HCT116 (cell line): Measurements from ENCODE around the gene GPHA2. TPM values are rescaled to one million over a fixed set of nuclear protein-coding genes. Genes with fewer than 3 reads are reported as not detected.

Experiments
- ATAC-seq: fragments of 200-7000 bp; cut with Tn5 transposase; 2 replicates; pipeline ENCODE4 v1.9.1; 2020; ENCODE audit warnings: mild to moderate bottlenecking, moderate library complexity
- BruUV-seq: library from RNA; stranded (reverse); fragments of 400-500 nt; replicated peaks from 2 replicates; lab custom pipeline; 2021; lab: Mats Ljungman, UMichigan
- CTCF ChIA-PET: fragments of 300-600 bp; sonication (Branson Sonifier 250); formaldehyde crosslinking; loops from one replicate; lab custom pipeline; 2021; ENCODE audit warnings: antibody characterized with exemption; lab: Charles Lee
- POLR2A ChIA-PET: fragments of 300-600, 350-600 bp; sonication (Branson Sonifier 250); formaldehyde crosslinking; loops from one replicate; lab custom pipeline; 2021; ENCODE audit warnings: antibody characterized with exemption; lab: Charles Lee
- RAD21 ChIA-PET, 2 experiments: fragments of 300-600 bp; sonication (Branson Sonifier 250); formaldehyde crosslinking; loops; one replicate each; lab custom pipeline; 2023; ENCODE audit warnings: low total read pairs in 2 of 2; ENCODE audit not compliant: uncharacterized antibody in 2 of 2, unreplicated experiment in 2 of 2, low non-redundant PET in 1 of 2; lab: Charles Lee
- DNase-seq: peaks from one replicate; pipeline ENCODE4 v3.0.0-alpha.2; 2010; ENCODE audit warnings: low read depth, low spot score
- H2AFZ ChIP-seq: fragments of 200-600 bp; shearing (Covaris generic), sonication (generic); 2 replicates; pipeline ENCODE4 v1.6.1; 2017; ENCODE audit warnings: low read depth, mixed run types, mixed read lengths, antibody characterized with exemption, low read length; ENCODE audit not compliant: poor library complexity, severe bottlenecking
- H3K27ac ChIP-seq: 2 replicates; pipeline ENCODE4 v1.5.1; 2012; ENCODE audit warnings: low read depth, low read length
- H3K27me3 ChIP-seq: fragments of 200-600 bp; sonication (generic); 2 replicates; pipeline ENCODE4 v1.6.1; 2016; ENCODE audit warnings: mixed run types, low read length, mixed read lengths; ENCODE audit not compliant: insufficient read depth
- H3K36me3 ChIP-seq, 2 experiments: fragments of 200-500 bp in 1 of 2; fragments of 200-600 bp in 1 of 2; sonication (Bioruptor generic) in 1 of 2; sonication (generic) in 1 of 2; 2 replicates each; pipeline versions ENCODE4 v1.5.1 to v1.6.1; 2014 to 2016; ENCODE audit warnings: low read length in 2 of 2, inconsistent platforms in 1 of 2, mixed read lengths in 1 of 2, mixed run types in 1 of 2; ENCODE audit not compliant: insufficient read depth in 2 of 2, control insufficient read depth in 1 of 2
- H3K4me1 ChIP-seq, 2 experiments: fragments of 200-600 bp in 1 of 2; sonication (generic) in 1 of 2; 2 replicates each; pipeline versions ENCODE4 v1.5.1 to v1.6.1; 2012 to 2017; ENCODE audit warnings: low read length in 2 of 2, inconsistent platforms in 1 of 2, mild to moderate bottlenecking in 1 of 2, mixed read lengths in 1 of 2, mixed run types in 1 of 2, moderate library complexity in 1 of 2; ENCODE audit not compliant: insufficient read depth in 2 of 2, control insufficient read depth in 1 of 2
- H3K4me2 ChIP-seq: fragments of 200-600 bp; sonication (generic); 2 replicates; pipeline ENCODE4 v1.6.1; 2017; ENCODE audit warnings: mixed run types, low read length, mixed read lengths
- H3K4me3 ChIP-seq, 2 experiments: fragments of 200-600 bp in 1 of 2; sonication (generic) in 1 of 2; replicated peaks in 1 of 2; 2 replicates each; pipeline ENCODE4 v1.5.1; 2011 to 2016; ENCODE audit warnings: low read length in 2 of 2, control low read depth in 1 of 2, low read depth in 1 of 2, mild to moderate bottlenecking in 1 of 2, mixed read lengths in 1 of 2, mixed run types in 1 of 2
- H3K79me2 ChIP-seq: fragments of 200-600 bp; sonication (generic); 2 replicates; pipeline ENCODE4 v1.6.1; 2017; ENCODE audit warnings: mild to moderate bottlenecking, mixed run types, low read length, moderate library complexity, mixed read lengths; ENCODE audit not compliant: insufficient read depth
- H3K9ac ChIP-seq: fragments of 200-600 bp; sonication (generic); 2 replicates; pipeline ENCODE4 v1.6.1; 2016; ENCODE audit warnings: low read length, mixed read lengths
- H3K9me2 ChIP-seq: fragments of 200-600 bp; sonication (generic), shearing (Covaris generic); 2 replicates; pipeline ENCODE4 v1.6.1; 2017; ENCODE audit warnings: mixed run types, mild to moderate bottlenecking, moderate library complexity; ENCODE audit not compliant: insufficient read depth
- H3K9me3 ChIP-seq, 2 experiments: fragments of 200-500 bp in 1 of 2; fragments of 200-600 bp in 1 of 2; sonication (Bioruptor generic) in 1 of 2; sonication (generic) in 1 of 2; 2 replicates each; pipeline ENCODE4 v1.6.1; 2014 to 2017; ENCODE audit warnings: low read length in 2 of 2, mixed read lengths in 2 of 2, inconsistent platforms in 1 of 2, low read depth in 1 of 2, mild to moderate bottlenecking in 1 of 2, mixed run types in 1 of 2, moderate library complexity in 1 of 2; ENCODE audit not compliant: control insufficient read depth in 1 of 2, insufficient read depth in 1 of 2
- H4K20me1 ChIP-seq: fragments of 200-600 bp; sonication (generic), shearing (Covaris generic); 2 replicates; pipeline ENCODE4 v1.6.1; 2017; ENCODE audit warnings: mixed run types, mild to moderate bottlenecking, moderate library complexity; ENCODE audit not compliant: insufficient read depth
- CEBPB ChIP-seq: IDR thresholded peaks from 2 replicates; pipeline ENCODE4 v1.6.1; 2012; ENCODE audit warnings: low read depth
- ELF1 ChIP-seq: IDR thresholded peaks from 2 replicates; pipeline ENCODE4 v1.6.1; 2012; ENCODE audit warnings: low read depth, borderline replicate concordance
- EZH2 ChIP-seq: fragments of 200-600 bp; sonication (generic); IDR thresholded peaks from 2 replicates; pipeline ENCODE4 v1.6.1; 2017; ENCODE audit warnings: antibody characterized with exemption, mixed run types
- EZH2phosphoT487 ChIP-seq: fragments of 200-600 bp; IDR thresholded peaks from 2 replicates; pipeline ENCODE4 v1.6.1; 2018; ENCODE audit warnings: antibody characterized with exemption, borderline replicate concordance
- JUND ChIP-seq: IDR thresholded peaks from 2 replicates; pipeline ENCODE4 v1.6.1; 2012
- POLR2A ChIP-seq: IDR thresholded peaks from 2 replicates; pipeline ENCODE4 v1.7.0; 2011; ENCODE audit warnings: borderline replicate concordance; ENCODE audit not compliant: insufficient read depth, insufficient read length; ENCODE audit errors: extremely low read depth
- RAD21 ChIP-seq: IDR thresholded peaks from 2 replicates; pipeline ENCODE4 v1.6.1; 2012; ENCODE audit warnings: low read depth, mild to moderate bottlenecking
- SP1 ChIP-seq: IDR thresholded peaks from 2 replicates; pipeline ENCODE4 v1.6.1; 2012; ENCODE audit warnings: low read depth
- SRF ChIP-seq: IDR thresholded peaks from 2 replicates; pipeline ENCODE4 v1.6.1; 2012; ENCODE audit warnings: low read depth
- TCF7L2 ChIP-seq: IDR thresholded peaks from 2 replicates; pipeline ENCODE4 v1.7.0; 2011; ENCODE audit warnings: borderline replicate concordance, inconsistent platforms; ENCODE audit not compliant: insufficient read depth, insufficient read length; ENCODE audit errors: extremely low read depth
- YY1 ChIP-seq: IDR thresholded peaks from 2 replicates; pipeline ENCODE4 v1.6.1; 2011; ENCODE audit warnings: low read length, low read depth, moderate library complexity, mild to moderate bottlenecking; ENCODE audit not compliant: insufficient replicate concordance; ENCODE audit errors: extremely low read depth
- ZFX ChIP-seq: fragments of 450-650 bp; IDR thresholded peaks from 2 replicates; pipeline ENCODE4 v1.6.1; 2017
- intact Hi-C: fragments of 100-400 bp; cut with micrococcal nuclease; formaldehyde crosslinking; loops from 2 replicates; pipeline ENCODE4 v1.10.0; 2022
- total RNA-seq: library from RNA; stranded (reverse); gene quantifications from one replicate; pipeline ENCODE4 v1.2.1, GENCODE V29; 2021; ENCODE audit not compliant: unreplicated experiment
- TF ChIP-seq, protein P1 (sequence below): IDR thresholded peaks from 2 replicates; pipeline ENCODE4 v1.6.1; 2012; ENCODE audit warnings: low read depth
- TF ChIP-seq, protein P2 (sequence below), 3 experiments: fragments of 200-600 bp in 1 of 3; sonication (generic) in 1 of 3; IDR thresholded peaks in 2 of 3; conservative IDR thresholded peaks in 1 of 3; 2 replicates each; pipeline ENCODE4 v1.5.1; 2012 to 2017; ENCODE audit warnings: low read depth in 2 of 3, low read length in 2 of 3, antibody characterized with exemption in 1 of 3, borderline replicate concordance in 1 of 3, control low read depth in 1 of 3, mild to moderate bottlenecking in 1 of 3, mixed read lengths in 1 of 3, mixed run types in 1 of 3, moderate library complexity in 1 of 3; ENCODE audit not compliant: insufficient read depth in 1 of 3
- TF ChIP-seq, protein P3 (sequence below): IDR thresholded peaks from 2 replicates; pipeline ENCODE4 v1.6.1; 2011; ENCODE audit warnings: mild to moderate bottlenecking, low read length, moderate library complexity; ENCODE audit not compliant: insufficient replicate concordance; ENCODE audit errors: extremely low read depth
- TF ChIP-seq, protein P4 (sequence below): IDR thresholded peaks from 2 replicates; pipeline ENCODE4 v1.6.1; 2012
- TF ChIP-seq, protein P5 (sequence below): IDR thresholded peaks from 2 replicates; pipeline ENCODE4 v1.6.1; 2012

The GPHA2 gene
- total RNA-seq, 1 experiment from 2014 or later: not detected

DNA sequence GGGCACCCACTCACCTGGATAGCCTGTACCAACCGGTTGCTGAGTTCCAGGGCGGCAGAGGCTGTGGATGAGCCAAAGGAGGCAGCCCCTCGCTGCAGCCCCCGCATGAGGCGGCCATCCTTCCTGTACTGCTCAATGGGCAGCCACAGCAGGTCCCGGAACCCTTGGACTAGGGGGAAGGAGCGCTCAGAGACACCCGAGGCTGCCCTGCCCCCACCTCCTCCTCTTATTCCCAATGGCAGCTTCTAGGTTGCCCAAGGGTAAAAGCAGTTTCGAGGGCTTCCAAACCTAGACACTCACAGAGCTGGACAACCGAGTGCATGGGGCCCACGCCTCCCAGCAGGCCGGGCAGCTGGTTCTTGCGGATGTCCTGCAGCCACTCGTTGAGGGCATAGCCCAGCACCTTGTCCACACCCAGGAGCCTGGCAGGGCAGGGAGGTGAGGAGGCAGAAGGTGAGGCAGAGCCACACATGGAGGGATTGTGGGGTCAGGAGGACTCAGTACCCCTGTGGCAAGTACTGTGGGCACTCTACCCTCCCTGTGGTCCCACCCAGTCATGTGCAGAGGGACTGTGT lies 39.2 kb downstream of the GPHA2 start:
- intact Hi-C loops: no loop called here
- Histone ChIP-seq H3K9me3 (no peaks in the 10 kb centered on the region), H3K9ac (no peak overlapping the region), H3K79me2 (no peaks in the 10 kb centered on the region), H3K4me2 (no peak overlapping the region), H3K36me3 (no peaks in the 10 kb centered on the region), H3K27ac (no peak overlapping the region), H3K27me3 (no peaks in the 10 kb centered on the region), H3K4me1 (peaks cover 0 to 22% of the 10 kb centered on the region in 2 experiments; a peak in 2 of 4 replicates), H2AFZ (no peak overlapping the region), H3K9me2 (no peaks in the 10 kb centered on the region), H3K4me3 (no peak overlapping the region), H4K20me1 (no peaks in the 10 kb centered on the region)
- DNase-seq: no peak
- CTCF ChIA-PET: interaction anchor here (1.3 to 10.8 kb wide), 2 partner anchors 48 to 118 kb away, joined by 4 to 112 read pairs; partner anchors contain the start of gene ARL2
- RAD21 ChIA-PET: interaction anchor here in 1 of 2 experiments (0.6 kb wide), 1 partner anchor 109 kb away, joined by 4 read pairs; no protein-coding TSS in a partner anchor
- no TSS peak for BruUV-seq
- ATAC-seq: no peak
- POLR2A ChIA-PET: no interaction called here
- no peak for TF ChIP-seq EZH2
- TF ChIP-seq, protein P1, sequence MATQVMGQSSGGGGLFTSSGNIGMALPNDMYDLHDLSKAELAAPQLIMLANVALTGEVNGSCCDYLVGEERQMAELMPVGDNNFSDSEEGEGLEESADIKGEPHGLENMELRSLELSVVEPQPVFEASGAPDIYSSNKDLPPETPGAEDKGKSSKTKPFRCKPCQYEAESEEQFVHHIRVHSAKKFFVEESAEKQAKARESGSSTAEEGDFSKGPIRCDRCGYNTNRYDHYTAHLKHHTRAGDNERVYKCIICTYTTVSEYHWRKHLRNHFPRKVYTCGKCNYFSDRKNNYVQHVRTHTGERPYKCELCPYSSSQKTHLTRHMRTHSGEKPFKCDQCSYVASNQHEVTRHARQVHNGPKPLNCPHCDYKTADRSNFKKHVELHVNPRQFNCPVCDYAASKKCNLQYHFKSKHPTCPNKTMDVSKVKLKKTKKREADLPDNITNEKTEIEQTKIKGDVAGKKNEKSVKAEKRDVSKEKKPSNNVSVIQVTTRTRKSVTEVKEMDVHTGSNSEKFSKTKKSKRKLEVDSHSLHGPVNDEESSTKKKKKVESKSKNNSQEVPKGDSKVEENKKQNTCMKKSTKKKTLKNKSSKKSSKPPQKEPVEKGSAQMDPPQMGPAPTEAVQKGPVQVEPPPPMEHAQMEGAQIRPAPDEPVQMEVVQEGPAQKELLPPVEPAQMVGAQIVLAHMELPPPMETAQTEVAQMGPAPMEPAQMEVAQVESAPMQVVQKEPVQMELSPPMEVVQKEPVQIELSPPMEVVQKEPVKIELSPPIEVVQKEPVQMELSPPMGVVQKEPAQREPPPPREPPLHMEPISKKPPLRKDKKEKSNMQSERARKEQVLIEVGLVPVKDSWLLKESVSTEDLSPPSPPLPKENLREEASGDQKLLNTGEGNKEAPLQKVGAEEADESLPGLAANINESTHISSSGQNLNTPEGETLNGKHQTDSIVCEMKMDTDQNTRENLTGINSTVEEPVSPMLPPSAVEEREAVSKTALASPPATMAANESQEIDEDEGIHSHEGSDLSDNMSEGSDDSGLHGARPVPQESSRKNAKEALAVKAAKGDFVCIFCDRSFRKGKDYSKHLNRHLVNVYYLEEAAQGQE: no peak
- TF ChIP-seq EZH2phosphoT487: no peak
- TF ChIP-seq ZFX: no peak
- TF ChIP-seq JUND: no peak
- no peak for TF ChIP-seq ELF1
- TF ChIP-seq SP1: no peak
- no peak for TF ChIP-seq YY1
- no peak for TF ChIP-seq CEBPB
- TF ChIP-seq, protein P2, sequence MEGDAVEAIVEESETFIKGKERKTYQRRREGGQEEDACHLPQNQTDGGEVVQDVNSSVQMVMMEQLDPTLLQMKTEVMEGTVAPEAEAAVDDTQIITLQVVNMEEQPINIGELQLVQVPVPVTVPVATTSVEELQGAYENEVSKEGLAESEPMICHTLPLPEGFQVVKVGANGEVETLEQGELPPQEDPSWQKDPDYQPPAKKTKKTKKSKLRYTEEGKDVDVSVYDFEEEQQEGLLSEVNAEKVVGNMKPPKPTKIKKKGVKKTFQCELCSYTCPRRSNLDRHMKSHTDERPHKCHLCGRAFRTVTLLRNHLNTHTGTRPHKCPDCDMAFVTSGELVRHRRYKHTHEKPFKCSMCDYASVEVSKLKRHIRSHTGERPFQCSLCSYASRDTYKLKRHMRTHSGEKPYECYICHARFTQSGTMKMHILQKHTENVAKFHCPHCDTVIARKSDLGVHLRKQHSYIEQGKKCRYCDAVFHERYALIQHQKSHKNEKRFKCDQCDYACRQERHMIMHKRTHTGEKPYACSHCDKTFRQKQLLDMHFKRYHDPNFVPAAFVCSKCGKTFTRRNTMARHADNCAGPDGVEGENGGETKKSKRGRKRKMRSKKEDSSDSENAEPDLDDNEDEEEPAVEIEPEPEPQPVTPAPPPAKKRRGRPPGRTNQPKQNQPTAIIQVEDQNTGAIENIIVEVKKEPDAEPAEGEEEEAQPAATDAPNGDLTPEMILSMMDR (IDR thresholded peaks at IDR 0.05 in 2 of 3, conservative IDR thresholded peaks at IDR 0.05 in 1 of 3; ENCODE audit: borderline replicate concordance in 1 of 3, insufficient read depth in 1 of 3, low read depth in 2 of 3, low read length in 2 of 3): no peak
- TF ChIP-seq, protein P3, sequence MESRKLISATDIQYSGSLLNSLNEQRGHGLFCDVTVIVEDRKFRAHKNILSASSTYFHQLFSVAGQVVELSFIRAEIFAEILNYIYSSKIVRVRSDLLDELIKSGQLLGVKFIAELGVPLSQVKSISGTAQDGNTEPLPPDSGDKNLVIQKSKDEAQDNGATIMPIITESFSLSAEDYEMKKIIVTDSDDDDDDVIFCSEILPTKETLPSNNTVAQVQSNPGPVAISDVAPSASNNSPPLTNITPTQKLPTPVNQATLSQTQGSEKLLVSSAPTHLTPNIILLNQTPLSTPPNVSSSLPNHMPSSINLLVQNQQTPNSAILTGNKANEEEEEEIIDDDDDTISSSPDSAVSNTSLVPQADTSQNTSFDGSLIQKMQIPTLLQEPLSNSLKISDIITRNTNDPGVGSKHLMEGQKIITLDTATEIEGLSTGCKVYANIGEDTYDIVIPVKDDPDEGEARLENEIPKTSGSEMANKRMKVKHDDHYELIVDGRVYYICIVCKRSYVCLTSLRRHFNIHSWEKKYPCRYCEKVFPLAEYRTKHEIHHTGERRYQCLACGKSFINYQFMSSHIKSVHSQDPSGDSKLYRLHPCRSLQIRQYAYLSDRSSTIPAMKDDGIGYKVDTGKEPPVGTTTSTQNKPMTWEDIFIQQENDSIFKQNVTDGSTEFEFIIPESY: no peak
- no peak for TF ChIP-seq POLR2A
- TF ChIP-seq SRF: no peak
- no peak for TF ChIP-seq TCF7L2
- TF ChIP-seq, protein P4, sequence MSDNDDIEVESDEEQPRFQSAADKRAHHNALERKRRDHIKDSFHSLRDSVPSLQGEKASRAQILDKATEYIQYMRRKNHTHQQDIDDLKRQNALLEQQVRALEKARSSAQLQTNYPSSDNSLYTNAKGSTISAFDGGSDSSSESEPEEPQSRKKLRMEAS: no peak
- no peak for TF ChIP-seq RAD21
- TF ChIP-seq, protein P5, sequence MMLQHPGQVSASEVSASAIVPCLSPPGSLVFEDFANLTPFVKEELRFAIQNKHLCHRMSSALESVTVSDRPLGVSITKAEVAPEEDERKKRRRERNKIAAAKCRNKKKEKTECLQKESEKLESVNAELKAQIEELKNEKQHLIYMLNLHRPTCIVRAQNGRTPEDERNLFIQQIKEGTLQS: no peak
